GM23248 (cell line): ENCODE data around the gene HSCB.

Experiments
- EZH2 ChIP-seq: fragments of 200-600 bp; sonication (generic); IDR thresholded peaks from 2 replicates; pipeline ENCODE4 v1.6.1; 2018; ENCODE audit warnings: antibody characterized with exemption, mild to moderate bottlenecking; ENCODE audit not compliant: insufficient read depth, poor library complexity, severe bottlenecking
- EZH2phosphoT487 ChIP-seq: fragments of 200-600 bp; sonication (generic); IDR thresholded peaks from 2 replicates; pipeline ENCODE4 v1.6.1; 2018; ENCODE audit warnings: antibody characterized with exemption, moderate library complexity, mild to moderate bottlenecking, low read depth; ENCODE audit not compliant: insufficient read depth

- TF ChIP-seq EZH2phosphoT487 = no peak
- no peak for TF ChIP-seq EZH2
Observed at GRCh38 chr22:28737701-28738100, 4.1 kb upstream of the HSCB start.
